Amygdala (tissue), 56 donors: Measurements from ENCODE around the gene AKIP1.

Source experiments
- DNase-seq, 56 donors: peaks; one replicate each; lab custom pipeline; 2025; lab: John Stamatoyannopoulos, UW

AKIP1 gene

GRCh38 chr11:8947230-8947943 lies 36.4 kb downstream of the AKIP1 start:
- no peak for DNase-seq

GRCh38 chr11:8948886-8949285 lies 37.9 kb downstream of the AKIP1 start:
- DNase-seq = no peak

DNA sequence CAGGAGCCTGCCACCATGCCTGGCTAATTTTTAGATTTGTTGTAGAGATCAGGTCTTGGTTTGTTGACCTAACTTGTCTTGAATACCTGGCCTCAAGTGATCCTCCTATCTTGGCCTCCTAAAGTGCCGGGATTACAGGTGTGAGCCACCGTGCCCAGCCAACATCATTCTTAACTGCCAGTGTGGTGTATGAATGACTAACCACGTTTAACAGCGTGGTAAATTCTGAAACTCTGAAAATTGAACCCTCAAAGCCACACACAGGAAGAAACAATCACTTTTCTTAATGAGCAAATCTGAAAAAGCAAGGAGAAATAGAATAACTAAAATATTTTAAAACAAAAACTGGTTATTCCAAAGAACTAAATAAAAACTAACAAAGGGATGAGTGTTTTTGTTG lies 45.9 kb downstream of the AKIP1 start:
- DNase-seq = no peak

DNA sequence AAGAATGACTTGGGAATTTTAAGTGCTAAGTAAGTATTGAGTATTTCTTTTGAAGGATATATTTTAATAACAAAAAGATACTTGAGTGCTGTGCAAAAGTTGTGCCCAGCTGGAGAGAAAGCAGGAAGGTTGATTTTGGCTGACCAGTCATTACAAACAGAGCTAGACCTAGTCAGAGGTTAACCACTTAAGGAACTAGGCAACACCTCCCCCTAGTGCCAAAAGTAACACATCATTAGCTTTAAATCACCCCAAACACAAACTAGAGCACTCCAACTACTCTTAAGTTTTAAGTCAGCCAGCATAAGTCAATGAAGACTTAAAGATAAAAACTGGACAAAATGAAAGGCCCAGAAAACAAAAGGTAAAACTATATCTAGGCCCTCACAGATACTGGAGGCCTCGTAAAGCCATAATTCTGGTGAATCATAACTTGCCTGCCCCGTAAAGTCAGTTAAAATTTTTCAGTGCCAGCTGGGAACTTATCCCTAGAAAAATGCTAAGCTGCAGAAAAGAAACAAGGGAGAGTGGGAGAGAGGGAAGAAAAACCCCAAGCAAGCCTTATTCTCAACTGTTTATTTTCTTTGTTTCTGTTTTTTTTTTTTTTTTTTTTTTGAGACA lies 48.7 kb downstream of the AKIP1 start:
- DNase-seq = peak in 1 of 56 donors; percentile 11

GRCh38 chr11:8961401-8961800 lies 50.4 kb downstream of the AKIP1 start:
- no peak for DNase-seq

DNA sequence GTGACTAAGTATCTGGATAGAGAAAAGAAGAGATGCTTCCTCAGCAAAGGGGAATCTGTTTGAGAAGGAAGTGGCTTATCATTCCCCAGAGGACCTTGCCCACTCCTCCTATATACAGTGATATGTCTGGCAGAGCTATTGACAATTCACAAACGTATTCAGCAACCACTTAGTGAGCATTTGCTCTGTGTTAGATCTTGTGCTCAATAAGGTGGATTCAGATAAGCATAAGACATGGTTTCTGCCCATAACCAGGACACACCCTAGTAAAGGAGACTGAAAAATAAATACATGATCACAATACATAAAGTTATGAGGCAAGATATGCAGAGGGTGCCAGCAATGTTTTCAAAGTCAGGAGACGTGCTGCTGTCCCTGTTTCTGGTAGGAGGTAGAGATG lies 51.9 kb downstream of the AKIP1 start:
- DNase-seq = no peak

- peak in 32 of 56 donors; percentile 40 to 89 (median 79) for DNase-seq
Measured at GRCh38 chr11:8963569-8964323, 52.8 kb downstream of the AKIP1 start.

DNA sequence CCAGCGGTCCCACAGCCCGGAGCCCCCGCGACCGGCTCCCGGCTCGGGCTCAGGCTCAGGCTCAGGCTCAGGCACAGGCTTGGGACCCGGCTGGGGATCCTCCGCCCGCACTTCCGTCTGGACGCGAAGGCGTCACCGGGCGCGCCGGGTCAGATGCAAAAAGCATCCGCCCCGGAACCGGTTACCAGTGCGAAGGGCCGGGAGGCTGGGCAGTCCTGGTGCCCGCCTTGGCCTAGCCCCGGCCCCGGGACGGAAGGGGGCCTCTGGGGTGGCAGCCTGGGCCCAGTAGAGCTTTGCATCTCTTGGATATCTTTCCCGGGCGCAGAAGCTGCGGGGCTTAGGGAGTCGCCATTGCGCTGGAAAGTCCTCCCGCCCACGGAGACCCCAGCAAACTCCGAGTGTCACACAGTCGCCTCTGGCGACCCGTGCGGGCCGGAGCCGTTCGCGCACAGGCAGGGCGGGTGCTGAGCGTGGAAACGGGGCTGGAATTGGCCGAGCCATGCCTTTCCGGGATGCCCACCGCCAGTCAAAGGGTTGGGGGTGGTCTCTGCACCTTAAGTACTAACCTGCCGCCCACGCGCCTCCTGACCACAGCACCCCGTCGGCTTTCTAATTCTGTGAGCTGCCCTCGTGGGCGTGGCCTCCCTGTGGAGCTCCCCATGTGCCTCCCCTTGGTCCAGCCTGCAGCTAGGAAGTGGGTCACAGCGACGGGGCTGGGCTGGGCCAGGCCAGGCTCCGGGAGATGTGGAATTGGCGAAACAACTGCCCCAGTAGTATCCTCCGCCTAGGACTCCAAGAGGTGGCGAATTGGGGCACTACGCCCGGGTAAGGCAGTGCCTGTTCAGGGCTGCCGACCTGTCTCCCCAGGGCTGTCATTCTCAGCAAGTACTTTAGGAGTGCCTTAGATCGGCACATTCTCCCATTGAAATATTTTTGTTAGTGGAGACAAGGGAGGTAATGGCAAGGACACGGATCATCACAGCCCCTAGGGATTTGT lies 53.6 kb downstream of the AKIP1 start, which contains the start of gene TMEM9B:
TSS of gene TMEM9B (minus strand) at position 119 of the 997 bp plus-strand sequence. CDS start 129 bp downstream, outside the sequence.
- DNase-seq = peak; percentile 38 to 92 (median 82)

DNA sequence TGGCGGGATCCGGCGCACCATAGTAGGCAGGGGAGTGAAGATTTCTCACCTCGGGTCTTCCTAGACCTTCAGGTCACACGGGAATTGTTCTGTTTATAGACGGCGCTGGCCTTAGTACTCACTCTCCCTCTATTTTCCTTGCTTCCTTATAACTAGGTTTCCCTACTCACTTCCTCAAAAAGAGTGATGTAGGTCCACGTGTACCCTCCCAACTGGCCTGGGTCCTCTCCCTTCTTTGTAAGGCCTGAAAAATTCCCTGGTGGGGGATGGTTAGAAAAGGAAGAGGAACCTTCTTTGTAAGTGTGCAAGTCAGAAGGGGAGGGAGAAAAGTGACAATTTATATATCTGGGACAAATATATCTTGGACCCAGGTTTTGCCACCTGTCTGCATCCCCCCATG lies 56.2 kb downstream of the AKIP1 start:
- no peak for DNase-seq
